Muscle layer of duodenum (tissue), 2 donors: ENCODE results near the gene DMD.

Source experiments
- H3K27ac ChIP-seq: one replicate; pipeline ENCODE4 v1.7.0; 2013; ENCODE audit warnings: mild to moderate bottlenecking, low read length
- H3K27me3 ChIP-seq: one replicate; pipeline ENCODE4 v1.7.0; 2013; ENCODE audit warnings: low read depth, mild to moderate bottlenecking, control low read depth, low read length
- H3K36me3 ChIP-seq, 2 donors: one replicate each; pipeline ENCODE4 v1.7.0; 2013; ENCODE audit warnings: low read length in 2 of 2, control low read depth in 1 of 2, mild to moderate bottlenecking in 1 of 2; ENCODE audit not compliant: insufficient read depth in 2 of 2, control insufficient read depth in 1 of 2
- H3K4me1 ChIP-seq, 2 donors: one replicate each; pipeline ENCODE4 v1.7.0; 2013; ENCODE audit warnings: low read length in 2 of 2, mild to moderate bottlenecking in 2 of 2, control low read depth in 1 of 2, moderate library complexity in 1 of 2; ENCODE audit not compliant: insufficient read depth in 2 of 2, control insufficient read depth in 1 of 2
- H3K4me3 ChIP-seq, 2 donors: one replicate each; pipeline ENCODE4 v1.7.0; 2013; ENCODE audit warnings: low read length in 2 of 2, low read depth in 1 of 2, mild to moderate bottlenecking in 1 of 2
- H3K9me3 ChIP-seq, 2 donors: one replicate each; pipeline ENCODE4 v1.7.0; 2013; ENCODE audit warnings: low read length in 2 of 2, control low read depth in 1 of 2, mild to moderate bottlenecking in 1 of 2; ENCODE audit not compliant: control insufficient read depth in 1 of 2
- donor health status: healthy.

Gene DMD

GRCh38 chrX:32397562-32398216 lies 813.7 kb downstream of the DMD start:
- no peaks in the 10 kb centered on the region for H3K27me3 ChIP-seq
- H3K4me3 ChIP-seq: no peak overlapping the region
- no peak overlapping the region for H3K27ac ChIP-seq
- no peaks in the 10 kb centered on the region for H3K4me1 ChIP-seq
- no peaks in the 10 kb centered on the region for H3K9me3 ChIP-seq
- H3K36me3 ChIP-seq: no peaks in the 10 kb centered on the region

GRCh38 chrX:32395878-32396277 lies 815.5 kb downstream of the DMD start:
- Histone ChIP-seq H3K4me3 (no peak overlapping the region), H3K27ac (no peak overlapping the region), H3K4me1 (no peaks in the 10 kb centered on the region), H3K27me3 (no peaks in the 10 kb centered on the region), H3K9me3 (no peaks in the 10 kb centered on the region), H3K36me3 (no peaks in the 10 kb centered on the region)

DNA sequence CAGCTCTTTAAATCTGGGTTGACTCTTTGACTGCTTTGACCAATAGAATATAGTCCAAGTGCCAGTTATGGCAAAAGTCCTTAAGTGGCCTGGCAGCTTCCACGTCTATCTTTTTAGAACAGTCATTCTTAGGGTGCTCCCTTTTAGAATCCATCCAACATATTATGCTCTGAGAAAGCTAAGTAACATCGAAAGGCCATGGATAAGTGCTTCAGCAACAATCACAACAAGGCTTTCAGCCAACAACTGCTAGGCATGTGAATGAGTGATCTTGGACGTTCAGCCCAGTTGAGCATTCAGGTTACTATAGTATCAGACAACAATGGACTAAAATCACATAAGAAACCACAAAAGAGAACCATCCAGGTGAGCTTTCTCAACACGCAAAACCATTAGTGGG lies 818.7 kb downstream of the DMD start:
- no peaks in the 10 kb centered on the region for H3K27me3 ChIP-seq

GRCh38 chrX:32370456-32371205 lies 840.7 kb downstream of the DMD start:
- no peaks in the 10 kb centered on the region for H3K36me3 ChIP-seq
- no peaks in the 10 kb centered on the region for H3K27me3 ChIP-seq
- no peaks in the 10 kb centered on the region for H3K4me1 ChIP-seq
- no peak overlapping the region for H3K27ac ChIP-seq
- H3K9me3 ChIP-seq: no peaks in the 10 kb centered on the region
- no peak overlapping the region for H3K4me3 ChIP-seq

More for the DNA sequence above, 818.7 kb downstream of the DMD start:
- H3K9me3 ChIP-seq: no peaks in the 10 kb centered on the region
- no peaks in the 10 kb centered on the region for H3K36me3 ChIP-seq
- H3K27ac ChIP-seq: no peak overlapping the region
- no peak overlapping the region for H3K4me3 ChIP-seq
- no peaks in the 10 kb centered on the region for H3K4me1 ChIP-seq

GRCh38 chrX:32293962-32294700 lies 917.2 kb downstream of the DMD start:
- H3K4me1 ChIP-seq: no peaks in the 10 kb centered on the region
- no peak overlapping the region for H3K4me3 ChIP-seq
- no peak overlapping the region for H3K27ac ChIP-seq
- no peaks in the 10 kb centered on the region for H3K9me3 ChIP-seq
- H3K36me3 ChIP-seq: no peaks in the 10 kb centered on the region
- H3K27me3 ChIP-seq: no peaks in the 10 kb centered on the region

- Histone ChIP-seq H3K4me3 (no peak overlapping the region), H3K27ac (no peak overlapping the region), H3K9me3 (no peaks in the 10 kb centered on the region), H3K36me3 (no peaks in the 10 kb centered on the region), H3K4me1 (no peaks in the 10 kb centered on the region), H3K27me3 (no peaks in the 10 kb centered on the region)
Measured at GRCh38 chrX:32289356-32289755, 922.0 kb downstream of the DMD start.

- no peaks in the 10 kb centered on the region for H3K4me1 ChIP-seq
- no peak overlapping the region for H3K4me3 ChIP-seq
- no peak overlapping the region for H3K27ac ChIP-seq
- H3K9me3 ChIP-seq: no peaks in the 10 kb centered on the region
- H3K27me3 ChIP-seq: no peaks in the 10 kb centered on the region
- no peaks in the 10 kb centered on the region for H3K36me3 ChIP-seq
Measured at GRCh38 chrX:32281853-32282252, 929.5 kb downstream of the DMD start.

DNA sequence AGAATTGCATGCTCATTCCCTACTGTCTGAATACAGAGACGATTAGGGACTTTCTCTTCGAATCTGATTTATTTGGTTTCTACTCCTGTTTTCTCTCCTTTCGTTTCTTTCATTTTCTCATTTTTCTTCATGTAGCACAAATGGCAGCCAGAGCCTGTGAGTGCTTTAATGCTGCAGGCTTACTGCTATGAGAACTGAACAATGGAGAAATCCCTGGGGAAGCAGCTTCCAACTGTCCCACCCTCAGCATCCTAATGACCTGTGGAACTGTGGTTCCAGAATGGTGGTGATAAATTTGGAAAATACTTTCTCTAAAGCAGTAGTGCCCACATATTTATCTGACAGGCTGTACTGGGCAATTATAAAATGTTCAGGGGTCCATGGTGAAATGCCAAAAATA lies 930.4 kb downstream of the DMD start:
- H3K27ac ChIP-seq: no peak overlapping the region
- no peaks in the 10 kb centered on the region for H3K4me1 ChIP-seq
- no peaks in the 10 kb centered on the region for H3K27me3 ChIP-seq

DNA sequence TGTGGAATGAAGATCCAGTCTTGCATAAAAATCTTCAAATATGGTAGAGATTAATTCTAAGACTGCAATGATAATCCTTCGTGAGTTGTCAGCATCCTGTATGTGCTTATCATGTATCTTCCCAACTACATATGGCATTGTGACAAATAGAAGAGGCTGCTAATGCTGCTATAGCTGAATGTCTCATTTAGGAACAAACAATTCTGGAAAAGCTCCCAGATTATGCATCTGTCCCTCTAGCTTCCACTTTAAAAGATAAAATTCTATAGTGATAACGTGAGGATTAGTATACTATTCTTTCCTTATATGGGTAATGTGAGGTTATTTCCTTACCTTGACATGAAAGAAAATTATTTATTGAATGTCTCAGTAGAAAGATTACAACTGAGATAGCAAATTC lies 930.9 kb downstream of the DMD start:
- Histone ChIP-seq H3K27me3 (no peaks in the 10 kb centered on the region), H3K27ac (no peak overlapping the region), H3K9me3 (no peaks in the 10 kb centered on the region), H3K4me3 (no peak overlapping the region), H3K4me1 (no peaks in the 10 kb centered on the region), H3K36me3 (no peaks in the 10 kb centered on the region)

More for the DNA sequence above, 930.4 kb downstream of the DMD start:
- Histone ChIP-seq H3K9me3 (no peaks in the 10 kb centered on the region), H3K36me3 (no peaks in the 10 kb centered on the region), H3K4me3 (no peak overlapping the region)

- H3K4me1 ChIP-seq: no peaks in the 10 kb centered on the region
- H3K27me3 ChIP-seq: no peaks in the 10 kb centered on the region
- H3K36me3 ChIP-seq: no peaks in the 10 kb centered on the region
- no peak overlapping the region for H3K4me3 ChIP-seq
- H3K27ac ChIP-seq: no peak overlapping the region
- no peaks in the 10 kb centered on the region for H3K9me3 ChIP-seq
Measured at GRCh38 chrX:32276153-32276552, 935.2 kb downstream of the DMD start.

DNA sequence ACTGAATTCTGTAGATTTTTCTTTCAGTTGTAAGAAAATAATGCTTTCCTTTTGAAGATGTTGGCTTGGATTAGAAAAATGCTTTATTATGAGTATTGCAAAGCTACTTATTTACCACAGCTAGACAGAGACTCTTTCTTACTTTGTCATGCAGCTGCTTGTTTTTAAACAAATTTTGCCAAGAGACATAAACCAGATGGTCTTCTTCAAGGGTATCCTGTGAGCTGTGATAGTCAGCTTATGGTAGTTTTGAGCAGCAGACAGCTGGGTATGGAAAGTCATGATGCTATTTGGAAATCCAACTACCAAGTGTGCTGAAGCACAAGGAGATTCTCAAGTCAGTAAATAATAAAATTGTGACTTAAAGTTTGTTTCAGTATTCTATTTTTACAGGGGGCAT lies 941.5 kb downstream of the DMD start:
- no peak overlapping the region for H3K27ac ChIP-seq

More for the DNA sequence above, 941.5 kb downstream of the DMD start:
- Histone ChIP-seq H3K36me3 (no peaks in the 10 kb centered on the region), H3K4me1 (peaks cover 0 to 11% of the 10 kb centered on the region in 2 donors), H3K27me3 (no peaks in the 10 kb centered on the region), H3K9me3 (no peaks in the 10 kb centered on the region), H3K4me3 (no peak overlapping the region)
